ENCODE results near the gene ITPK1.

Gene ITPK1

DNA sequence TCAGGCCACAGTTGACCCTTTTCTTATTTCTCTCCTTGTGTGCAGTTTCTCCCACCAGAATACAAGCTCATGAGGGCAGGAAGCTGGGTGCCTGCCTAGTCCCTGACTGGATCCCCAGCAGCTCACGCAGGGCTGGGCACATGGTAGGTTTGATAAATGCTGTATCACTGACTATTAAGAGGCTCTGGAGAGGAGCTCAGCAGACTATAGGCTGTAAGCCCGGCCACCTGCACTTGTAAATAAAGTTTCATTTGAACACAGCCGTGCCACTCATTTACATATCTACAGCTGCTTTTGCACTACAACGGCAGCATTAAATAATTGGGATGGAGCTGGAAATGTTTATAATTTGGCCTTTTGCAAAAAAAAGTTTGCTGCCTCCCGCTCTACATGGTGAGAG lies 160.8 kb downstream of the ITPK1 start:
- DNase-seq (ENCODE audit: low read depth in 2 of 3, low spot score in 1 of 3): no peak

DNA sequence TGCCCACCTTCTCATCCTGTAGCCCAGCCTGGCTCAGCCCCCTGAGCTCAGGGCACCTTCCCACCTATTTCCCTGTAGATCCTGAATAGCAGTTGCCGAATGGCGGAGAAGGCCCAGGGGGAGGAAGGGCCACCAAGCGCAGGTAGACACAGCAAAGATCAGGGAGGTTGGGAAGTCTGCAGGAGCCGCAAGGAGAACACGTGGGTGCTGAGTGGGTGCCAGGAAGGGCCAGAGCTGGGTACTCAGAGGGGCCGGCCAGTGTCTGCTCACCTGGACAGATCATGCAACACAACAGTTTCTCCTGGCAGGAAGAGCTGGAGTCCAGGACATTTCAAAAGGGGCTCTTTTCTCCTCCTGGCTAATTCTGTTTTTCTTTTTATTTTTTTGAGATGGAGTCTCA lies 162.2 kb downstream of the ITPK1 start:
- DNase-seq (ENCODE audit: low read depth in 2 of 3, low spot score in 1 of 3): no peak

DNA sequence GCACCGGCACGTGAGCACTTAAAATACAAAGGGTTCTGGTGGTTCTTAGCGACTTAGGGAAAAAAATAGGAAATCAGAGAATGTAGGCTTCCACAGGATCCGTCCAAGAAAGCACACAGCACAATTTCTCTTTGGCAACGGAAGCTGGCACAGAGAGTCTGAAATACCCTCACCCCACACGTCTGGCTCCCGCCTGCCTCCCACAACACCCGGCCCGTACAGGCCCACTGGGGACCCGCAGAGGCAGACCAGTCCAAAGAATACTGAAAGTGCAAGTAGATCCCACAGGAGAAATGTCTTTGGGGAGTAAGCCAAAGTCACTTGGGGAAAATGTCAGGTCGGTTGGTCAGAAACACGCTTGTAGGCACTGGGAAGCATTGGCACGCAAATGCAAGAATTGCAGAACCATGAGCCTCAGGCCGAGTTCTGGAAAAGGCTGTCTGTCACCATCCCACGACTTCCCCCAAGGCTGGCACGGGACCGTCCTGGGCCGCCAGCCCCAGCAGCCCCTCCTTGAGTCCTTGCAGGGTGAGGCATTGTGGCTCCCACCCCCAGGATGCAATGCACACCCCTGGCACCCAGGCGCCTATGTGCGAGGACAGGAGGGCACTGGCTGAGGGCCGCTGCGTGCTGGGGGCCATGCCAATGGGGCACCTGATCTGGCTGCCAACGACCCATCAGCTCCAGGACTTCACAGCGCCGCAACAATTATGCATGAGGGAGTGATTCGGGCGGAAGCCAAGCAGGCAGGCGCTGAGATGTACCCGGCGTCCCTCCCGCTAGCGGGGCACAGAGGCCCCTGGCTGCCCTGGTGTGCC lies 163.0 kb downstream of the ITPK1 start:
- no peak for DNase-seq (ENCODE audit: low read depth in 2 of 3, low spot score in 1 of 3)

DNA sequence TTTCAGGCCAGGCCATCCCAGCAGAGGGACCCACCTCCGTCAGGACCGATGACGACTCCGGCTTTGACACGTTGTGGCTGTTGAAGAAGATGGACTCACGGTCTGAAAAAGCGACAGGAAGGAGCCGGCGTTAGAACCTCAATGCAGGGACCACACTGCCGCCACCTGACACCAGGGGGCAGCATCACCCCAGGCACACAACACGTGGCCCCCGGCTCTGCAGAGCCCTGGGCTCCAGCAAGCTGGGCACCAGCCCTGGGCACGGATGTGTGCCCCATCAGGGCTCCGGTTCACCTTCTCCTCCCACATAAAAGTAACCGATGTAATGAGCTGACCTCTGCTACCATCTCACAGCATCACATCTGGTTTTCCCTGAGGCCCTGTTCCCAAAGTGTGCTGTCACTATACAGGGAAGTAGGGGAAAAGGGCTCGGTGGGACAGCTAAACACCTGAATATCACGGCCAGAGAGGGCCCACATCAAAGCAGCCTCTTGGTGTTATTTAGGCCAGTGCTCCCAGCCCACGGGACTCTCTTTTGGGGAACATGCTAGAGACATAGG lies 163.7 kb downstream of the ITPK1 start:
- peak; percentile 65 to 86 (median 77) for DNase-seq (ENCODE audit: low read depth in 2 of 3, low spot score in 1 of 3)

DNA sequence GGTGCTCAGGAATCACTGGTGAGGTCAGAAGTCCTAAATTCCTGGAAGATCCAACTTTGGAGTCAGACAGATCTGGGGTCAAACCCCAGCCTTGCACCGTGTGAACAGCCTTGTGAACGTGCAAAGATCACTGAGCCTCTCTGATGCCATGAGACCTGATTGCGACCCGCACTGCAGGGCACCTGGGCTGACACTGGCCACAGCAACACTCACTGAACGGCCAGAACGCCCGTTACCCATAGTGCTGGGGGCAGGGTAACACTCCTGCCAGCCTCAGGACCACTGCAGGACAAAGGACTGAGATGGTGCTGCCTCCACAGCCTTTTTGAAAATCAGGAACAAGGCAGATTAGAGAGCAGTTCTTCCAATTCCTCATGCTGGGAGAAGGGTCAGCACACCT lies 164.5 kb downstream of the ITPK1 start:
- no peak for DNase-seq (ENCODE audit: low read depth in 2 of 3, low spot score in 1 of 3)

DNA sequence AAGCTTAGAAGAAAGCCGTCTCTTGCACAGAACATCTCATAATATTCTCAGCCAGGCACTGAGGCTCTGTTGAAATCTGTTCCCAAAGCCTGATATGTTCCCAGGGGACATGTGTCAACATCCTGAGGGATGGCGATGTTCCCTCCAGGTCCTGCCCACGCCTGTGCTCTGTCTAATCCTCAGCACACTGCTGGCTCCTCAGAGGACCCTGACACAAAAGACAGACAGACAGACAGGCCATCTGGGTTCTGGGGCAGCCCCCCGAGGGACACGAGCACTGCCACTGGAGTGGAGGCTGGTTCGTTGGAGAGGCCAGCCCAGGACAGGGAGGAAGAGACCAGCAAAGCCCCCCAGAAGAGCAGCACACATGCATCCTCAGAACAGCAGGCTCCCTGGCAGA lies 165.0 kb downstream of the ITPK1 start:
- no peak for DNase-seq (ENCODE audit: low read depth in 2 of 3, low spot score in 1 of 3)

DNA sequence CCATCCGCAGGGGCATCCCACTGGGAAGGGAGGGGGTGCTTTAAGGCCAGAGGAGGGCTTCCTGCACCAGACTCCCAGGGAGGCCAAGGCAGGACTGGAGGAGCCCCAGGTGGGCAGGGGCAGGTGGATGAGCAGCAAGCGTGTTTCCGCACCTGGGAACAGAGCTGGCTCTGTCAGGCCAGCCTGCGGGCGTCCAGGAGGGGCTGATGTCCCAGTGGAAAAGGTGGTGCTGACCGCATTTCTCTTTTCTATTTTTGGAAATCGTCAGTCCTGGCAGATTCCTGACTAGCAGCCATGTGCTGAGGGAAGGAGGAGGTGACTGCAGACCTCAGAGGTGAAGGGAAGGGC lies 165.6 kb downstream of the ITPK1 start:
- no peak for DNase-seq (ENCODE audit: low read depth in 2 of 3, low spot score in 1 of 3)

DNA sequence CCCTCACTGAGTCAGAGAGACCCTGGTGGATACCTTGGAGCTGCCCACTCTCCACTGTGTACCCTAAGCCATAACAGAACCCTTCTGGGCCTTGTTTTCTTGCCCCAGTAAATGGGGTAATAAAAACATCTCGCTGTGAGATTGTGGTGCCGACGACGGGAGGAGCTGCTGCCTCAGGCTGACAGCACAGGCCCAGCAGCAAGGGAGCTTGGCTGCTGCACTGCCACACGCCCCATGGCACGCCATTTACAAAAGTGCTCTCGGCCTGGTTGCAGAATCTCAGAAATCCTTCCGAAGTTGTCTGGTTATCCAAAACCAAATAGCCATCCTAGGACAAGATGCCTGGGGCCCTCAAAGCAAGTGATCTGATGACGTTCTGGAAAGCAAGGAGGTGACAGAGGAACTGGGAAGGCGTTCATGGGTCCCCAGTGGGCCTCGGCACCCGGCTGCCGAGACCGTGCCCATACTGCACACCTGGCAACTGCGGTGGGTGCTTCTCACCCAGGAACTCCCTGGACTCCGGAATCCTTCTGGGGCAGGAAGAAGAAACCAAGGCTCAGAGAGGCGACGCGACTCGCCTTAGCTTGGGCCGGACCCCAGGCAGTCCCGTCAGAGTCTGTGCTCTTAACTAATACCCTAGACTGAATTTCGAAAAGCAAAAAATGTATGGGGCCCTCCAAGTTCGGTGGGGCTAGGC lies 166.1 kb downstream of the ITPK1 start:
- no peak for DNase-seq (ENCODE audit: low read depth in 2 of 3, low spot score in 1 of 3)

DNA sequence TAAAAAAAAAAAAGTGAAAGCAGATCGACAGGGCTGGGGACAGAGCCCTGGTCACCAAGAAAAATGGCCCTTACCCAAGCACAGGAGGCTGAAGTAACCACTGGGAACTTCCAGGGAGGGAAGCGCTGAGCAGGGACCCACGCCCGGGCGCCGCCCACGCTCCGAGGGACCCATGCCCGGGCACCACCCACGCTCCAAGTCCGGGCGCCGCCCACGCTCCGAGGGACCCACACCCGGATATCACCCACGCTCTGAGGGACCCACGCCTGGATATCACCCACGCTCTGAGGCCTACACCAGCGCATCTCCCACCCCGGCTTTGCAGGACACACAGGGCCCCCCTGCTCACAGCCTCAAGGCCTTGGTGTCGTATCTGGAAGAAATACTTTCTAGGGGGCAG lies 167.1 kb downstream of the ITPK1 start:
- DNase-seq (ENCODE audit: low read depth in 2 of 3, low spot score in 1 of 3): no peak

DNA sequence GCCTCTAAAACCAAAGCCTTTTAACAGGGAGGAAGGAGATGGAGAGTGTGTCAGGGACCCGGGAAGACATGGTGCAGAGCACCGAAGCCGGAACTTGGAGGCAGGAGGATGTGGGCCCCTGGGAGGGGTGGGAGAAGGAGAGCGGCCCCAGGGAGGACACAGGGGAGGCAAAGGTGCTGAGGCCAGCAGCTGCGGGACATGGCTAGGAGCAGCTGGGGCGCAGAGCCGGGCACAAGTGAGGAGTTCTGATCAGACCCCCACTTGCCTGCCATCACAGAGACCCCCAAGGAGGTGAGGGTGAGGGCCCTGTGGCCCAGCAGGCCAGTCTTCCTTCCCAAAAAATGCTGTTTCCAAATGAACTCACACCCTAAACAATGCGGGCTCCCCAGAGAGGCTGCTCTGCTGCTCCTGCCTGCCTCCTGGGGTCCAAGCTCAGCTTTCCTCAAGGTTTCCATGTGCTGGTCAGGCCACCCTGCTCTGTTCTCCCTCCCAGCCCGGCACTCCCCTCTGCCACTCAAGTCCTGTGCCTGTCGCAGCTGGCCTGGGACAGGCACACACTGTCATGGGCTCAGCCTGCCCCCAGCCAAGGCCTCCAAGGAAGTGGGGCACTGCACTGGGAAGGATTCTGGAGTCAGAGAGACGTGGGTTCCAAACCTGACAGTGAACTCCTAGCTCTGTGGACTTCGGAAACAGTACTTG lies 168.7 kb downstream of the ITPK1 start:
- DNase-seq (ENCODE audit: low read depth in 2 of 3, low spot score in 1 of 3): no peak

DNA sequence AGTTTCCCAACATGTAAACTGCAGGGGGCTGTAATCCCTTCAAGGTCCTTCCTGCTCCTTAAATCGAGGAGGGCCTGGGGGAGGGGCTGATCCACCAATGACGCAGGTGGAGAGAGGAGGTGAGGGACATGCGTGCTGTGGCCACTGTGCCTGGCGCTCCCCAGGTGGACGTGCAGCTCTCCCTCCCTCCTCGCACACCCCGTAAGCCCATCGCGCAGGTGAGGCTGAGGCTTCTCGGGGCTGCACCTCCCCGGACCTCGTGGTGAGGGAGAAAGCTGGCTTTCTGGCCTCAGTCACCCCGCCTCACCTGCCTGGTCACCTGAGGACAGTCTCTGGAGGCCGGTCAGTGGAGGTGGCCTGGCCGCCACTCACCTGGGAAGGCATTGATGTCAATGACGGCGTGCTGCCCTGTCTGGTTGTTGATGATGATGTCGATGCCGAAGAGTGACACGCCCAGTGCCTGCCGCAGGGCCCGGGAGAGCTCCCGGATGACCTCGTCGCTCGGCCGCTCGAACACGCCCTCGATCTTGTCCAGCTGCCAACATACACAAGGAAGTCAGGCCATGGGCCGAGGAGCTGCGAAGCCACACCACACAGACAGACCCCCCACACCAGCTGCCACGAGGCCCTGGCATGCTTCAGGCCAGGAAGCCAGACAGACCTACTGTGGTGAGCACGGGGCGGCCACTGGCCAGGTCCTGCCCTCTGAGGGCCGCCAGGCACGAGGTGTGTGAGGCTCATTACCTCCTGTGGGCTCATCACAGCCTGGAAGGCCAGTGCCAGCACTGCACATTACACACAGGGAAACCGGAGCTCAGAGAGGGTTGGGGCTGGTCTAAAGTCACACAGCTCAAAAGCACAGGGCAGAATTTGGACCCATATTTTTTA lies 169.5 kb downstream of the ITPK1 start:
- DNase-seq (ENCODE audit: low read depth in 2 of 3, low spot score in 1 of 3): no peak

DNA sequence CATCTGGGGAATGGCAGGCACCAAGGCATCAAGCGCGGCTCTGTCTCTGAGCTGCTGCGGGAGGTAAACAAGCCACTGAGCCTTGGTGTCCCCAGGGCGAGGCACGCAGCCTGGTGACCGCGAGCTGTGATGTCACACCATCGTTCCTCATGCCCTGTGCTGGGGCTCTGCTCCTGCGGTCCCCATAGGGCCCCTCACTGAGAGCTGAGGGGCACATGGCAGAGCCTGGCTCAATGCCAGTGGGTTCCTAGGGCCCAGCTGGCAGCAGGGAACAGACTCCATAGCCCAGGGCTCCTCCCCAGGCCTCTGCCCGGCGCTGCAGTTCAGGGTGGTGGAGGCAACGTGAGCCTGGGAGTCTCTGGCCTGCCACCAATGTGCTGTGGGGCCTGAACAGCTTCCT lies 170.2 kb downstream of the ITPK1 start:
- no peak for DNase-seq (ENCODE audit: low read depth in 2 of 3, low spot score in 1 of 3)

DNA sequence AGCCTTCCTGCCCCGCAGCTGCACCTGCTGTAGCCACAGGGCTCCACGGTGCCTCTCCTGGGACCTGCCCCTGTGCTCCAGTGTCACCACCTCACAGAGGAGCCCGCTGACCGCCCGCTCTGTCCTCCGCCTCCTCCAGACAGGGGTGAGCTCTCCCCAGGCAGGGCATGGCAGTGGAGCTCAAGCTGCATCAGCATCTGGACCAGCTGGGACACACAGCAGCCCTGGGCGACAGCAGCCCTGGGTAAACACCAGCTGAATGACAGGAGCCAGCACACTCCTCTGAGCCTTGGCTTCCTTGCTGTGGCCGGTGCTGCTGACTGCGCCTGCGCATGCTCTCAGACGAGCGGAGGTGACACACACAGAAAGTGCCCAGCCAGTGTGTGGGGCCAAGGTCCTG lies 170.7 kb downstream of the ITPK1 start:
- DNase-seq (ENCODE audit: low read depth in 2 of 3, low spot score in 1 of 3): no peak

DNA sequence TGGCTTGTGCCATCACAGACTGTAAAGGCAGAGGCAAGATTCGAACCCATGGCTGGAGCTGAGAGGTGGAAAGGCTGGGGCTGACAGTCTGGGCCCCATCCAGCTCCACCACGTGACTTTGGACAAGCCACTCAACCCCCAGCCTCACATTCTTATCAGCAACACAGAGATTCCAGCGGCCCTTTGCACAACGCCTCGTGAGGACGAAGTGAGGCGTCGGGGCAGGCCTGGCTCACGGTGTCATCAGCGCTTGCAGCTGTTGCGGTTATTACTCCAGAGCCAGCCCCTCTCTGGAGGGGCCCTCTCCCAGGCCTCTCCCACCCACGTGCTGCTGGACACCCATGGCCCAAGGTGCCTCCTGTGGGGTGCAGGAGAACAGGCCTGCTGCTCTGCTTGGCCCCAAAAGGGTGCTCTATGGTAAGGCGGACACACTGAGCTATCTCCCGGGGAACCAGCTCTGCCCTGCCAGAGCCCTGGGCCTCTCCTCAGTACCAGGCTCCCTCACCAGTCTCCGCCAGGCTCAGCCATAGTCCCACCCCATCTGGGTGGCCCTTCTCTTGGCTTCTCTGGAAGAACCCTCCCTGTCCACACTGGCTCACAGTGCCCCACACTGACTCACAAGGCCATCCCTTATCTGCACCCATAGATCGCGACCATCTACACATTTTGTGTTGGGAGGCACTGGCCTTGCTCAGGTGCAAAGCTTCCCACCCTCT lies 171.7 kb downstream of the ITPK1 start:
- no peak for DNase-seq (ENCODE audit: low read depth in 2 of 3, low spot score in 1 of 3)

DNA sequence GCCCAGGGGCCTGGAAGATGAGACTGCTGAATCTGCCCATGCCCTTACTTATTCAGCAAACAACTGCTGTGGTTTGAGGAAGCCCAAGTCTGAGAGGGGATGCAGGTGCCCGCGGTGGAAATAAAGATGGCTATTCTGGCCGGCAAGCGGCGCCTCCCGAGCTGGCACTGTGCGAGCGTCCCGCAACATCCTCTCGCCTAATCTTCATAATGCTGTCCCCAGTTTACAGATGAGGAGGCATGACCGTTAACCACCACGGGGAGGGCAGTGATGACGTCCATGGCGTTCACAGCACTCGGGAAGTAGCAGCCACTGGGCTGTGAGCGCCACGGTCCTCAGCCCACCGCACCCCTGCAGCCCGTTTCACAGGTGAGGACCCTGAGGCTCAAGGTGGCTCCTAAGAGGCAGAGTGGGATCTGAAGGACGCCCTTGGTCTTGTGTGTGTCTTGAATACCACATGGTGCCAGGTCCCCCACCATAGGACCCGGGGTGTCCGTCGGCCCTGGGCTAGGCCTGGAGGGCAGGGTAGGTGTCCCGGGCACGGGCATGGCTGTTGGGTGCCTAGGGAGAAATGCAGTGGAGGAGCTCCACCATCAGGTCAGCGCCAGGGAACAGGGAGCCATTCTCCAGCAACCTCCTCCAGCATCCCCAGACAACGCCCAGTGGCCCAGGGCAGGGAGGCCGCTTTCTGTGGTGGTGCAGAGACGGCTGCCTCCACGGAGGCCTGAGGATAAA lies 172.6 kb downstream of the ITPK1 start:
- no peak for DNase-seq (ENCODE audit: low read depth in 2 of 3, low spot score in 1 of 3)

DNA sequence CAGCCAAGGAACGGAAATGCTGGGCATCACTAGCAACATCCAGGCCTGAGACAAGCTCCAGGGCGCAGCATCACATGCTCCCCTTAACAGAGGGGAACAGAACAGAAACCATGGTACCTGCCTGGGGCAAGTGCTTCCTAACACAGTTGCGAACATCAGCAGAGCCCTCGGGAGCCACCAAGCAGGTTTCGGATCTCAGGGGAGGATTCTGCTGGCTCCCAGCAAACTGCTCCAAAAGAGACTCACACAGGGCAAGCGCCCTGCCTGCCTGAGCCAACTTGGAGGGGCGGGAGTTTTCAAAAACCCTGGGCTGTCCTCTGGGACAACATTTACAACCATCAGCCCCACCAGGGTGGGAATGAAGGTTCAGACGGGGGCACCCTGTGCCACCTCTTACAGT lies 173.1 kb downstream of the ITPK1 start:
- no peak for DNase-seq (ENCODE audit: low read depth in 2 of 3, low spot score in 1 of 3)

DNA sequence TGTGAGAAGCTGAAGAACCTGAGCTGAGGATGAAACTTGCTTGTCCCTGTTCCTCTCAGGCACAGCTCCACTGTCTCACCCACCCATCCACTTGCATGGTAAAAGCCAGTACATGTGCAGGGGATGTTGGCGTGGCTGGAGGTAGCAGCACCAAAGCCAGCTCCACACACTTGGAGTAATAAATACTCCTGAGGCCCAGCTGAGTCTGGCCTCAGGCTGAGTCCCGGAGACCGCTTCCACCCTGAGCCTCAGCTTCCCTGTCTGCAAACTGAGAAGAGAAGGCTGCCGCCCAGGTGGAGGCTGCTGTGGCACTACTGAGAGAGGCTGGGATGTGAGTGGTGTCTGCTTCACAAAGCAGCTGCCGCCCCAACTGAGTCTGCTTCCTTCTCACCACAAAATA lies 173.6 kb downstream of the ITPK1 start:
- DNase-seq (ENCODE audit: low read depth in 2 of 3, low spot score in 1 of 3): no peak

DNA sequence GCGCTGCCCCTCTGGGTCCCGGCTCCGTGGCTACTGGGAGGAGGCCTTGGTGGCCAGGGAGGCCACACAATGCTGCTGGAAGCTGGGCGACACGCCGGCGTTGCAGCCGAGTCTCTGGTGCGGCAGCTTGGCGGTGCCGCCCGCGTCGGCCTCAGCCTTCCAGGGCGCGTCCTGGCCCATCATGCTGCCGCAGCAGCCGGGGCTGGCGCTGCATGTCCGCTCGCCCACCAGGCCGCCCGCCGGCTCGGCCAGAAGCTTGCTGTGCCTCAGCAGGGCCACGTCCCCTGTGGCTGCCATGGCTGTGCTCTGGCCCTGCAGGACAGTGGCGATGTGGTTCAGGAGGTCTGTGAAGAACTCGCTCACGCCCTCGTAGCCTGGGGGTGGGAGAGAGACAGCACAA lies 174.2 kb downstream of the ITPK1 start:
- DNase-seq (ENCODE audit: low read depth in 2 of 3, low spot score in 1 of 3): no peak

DNA sequence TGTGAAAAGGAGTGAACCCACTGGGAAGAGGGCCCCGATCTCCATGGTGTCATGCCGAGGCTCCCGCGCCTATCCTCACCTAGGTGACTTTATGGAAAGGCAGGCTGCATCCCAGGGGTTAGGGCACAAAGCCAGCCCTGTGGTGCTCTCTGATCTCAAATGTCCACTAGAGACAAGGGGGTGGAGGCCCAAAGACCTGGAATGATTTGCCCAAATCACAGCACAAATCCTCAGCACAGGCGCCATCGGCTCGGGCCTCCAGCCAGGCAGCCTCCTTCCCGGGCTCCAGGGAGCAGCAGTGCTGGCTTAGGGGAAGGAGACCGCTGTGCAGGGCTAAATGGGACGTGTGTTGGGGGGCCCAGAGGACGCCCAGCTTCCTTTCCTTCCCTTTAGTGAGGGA lies 175.2 kb downstream of the ITPK1 start:
- DNase-seq (ENCODE audit: low read depth in 2 of 3, low spot score in 1 of 3): no peak

DNA sequence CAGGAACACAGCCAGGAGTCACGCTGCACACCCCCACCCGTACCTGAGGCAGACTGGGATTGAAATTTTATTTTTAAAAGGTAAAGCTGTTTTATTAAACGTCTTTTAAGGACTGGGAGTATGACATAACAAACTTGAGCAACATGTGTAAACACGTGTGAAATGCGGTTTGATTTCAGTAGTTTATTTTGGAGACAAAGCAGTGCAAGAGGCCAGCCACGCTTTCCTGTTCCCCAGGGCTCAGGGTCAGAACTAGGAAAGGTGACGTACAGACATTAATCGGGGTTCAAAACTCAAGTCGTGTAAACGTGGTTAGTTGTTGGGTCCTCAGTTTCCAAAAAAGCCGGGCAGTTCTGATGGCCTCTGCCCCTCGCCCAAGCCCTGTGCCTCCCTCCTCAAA lies 176.0 kb downstream of the ITPK1 start:
- DNase-seq (ENCODE audit: low read depth in 2 of 3, low spot score in 1 of 3): no peak

All from stimulated activated CD4-positive, alpha-beta T cell treated with anti-CD3 and anti-CD28 coated beads, Interleukin-12 subunit alpha, Interleukin-12 subunit beta, amount 100 ng/mL, for 48 hours (primary cell).